Measurements from ENCODE around the gene LDHD.

DNA sequence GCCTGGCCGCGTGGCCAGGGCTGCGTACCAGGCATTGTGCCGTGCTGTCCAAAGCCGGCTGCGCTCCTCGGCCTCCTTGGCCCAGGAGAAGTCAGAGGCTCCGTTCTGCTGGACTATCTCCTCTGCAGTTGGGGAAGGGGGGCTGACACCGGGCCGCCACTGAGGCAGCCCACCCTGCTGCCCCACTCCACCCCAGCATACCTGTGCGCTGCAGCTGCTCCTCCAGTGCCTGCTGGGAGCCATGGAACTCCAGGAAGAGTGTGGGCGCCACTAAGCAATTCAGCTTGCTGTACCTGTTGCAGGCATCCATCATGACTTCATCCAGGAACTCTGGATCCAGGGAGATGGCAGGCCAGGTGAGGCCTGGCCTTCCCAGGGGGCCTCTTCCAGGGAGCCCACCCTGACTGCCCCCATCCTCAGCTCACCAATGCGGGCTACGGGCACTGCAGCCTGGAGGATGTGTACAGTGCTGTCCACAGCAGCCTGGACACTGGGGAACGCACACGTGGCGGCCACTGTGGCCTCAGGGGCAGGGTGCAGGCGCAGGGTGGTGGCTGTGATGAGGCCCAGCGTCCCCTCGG lies 2.9 kb downstream of the LDHD start:
- TF ChIP-seq, protein P1, sequence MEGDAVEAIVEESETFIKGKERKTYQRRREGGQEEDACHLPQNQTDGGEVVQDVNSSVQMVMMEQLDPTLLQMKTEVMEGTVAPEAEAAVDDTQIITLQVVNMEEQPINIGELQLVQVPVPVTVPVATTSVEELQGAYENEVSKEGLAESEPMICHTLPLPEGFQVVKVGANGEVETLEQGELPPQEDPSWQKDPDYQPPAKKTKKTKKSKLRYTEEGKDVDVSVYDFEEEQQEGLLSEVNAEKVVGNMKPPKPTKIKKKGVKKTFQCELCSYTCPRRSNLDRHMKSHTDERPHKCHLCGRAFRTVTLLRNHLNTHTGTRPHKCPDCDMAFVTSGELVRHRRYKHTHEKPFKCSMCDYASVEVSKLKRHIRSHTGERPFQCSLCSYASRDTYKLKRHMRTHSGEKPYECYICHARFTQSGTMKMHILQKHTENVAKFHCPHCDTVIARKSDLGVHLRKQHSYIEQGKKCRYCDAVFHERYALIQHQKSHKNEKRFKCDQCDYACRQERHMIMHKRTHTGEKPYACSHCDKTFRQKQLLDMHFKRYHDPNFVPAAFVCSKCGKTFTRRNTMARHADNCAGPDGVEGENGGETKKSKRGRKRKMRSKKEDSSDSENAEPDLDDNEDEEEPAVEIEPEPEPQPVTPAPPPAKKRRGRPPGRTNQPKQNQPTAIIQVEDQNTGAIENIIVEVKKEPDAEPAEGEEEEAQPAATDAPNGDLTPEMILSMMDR (IDR thresholded peaks at IDR 0.05) = no peak
- TF ChIP-seq POLR2A (IDR thresholded peaks at IDR 0.05) = no peak

Data from Peyer's patch (tissue), 4 donors.